ENCODE data around the gene PPIA.
"Not testable (repeated sequence)": the region's sequence is repeated elsewhere in the genome, so short reads cannot be mapped to it uniquely, and the experiment has no call there.

Gene PPIA

DNA sequence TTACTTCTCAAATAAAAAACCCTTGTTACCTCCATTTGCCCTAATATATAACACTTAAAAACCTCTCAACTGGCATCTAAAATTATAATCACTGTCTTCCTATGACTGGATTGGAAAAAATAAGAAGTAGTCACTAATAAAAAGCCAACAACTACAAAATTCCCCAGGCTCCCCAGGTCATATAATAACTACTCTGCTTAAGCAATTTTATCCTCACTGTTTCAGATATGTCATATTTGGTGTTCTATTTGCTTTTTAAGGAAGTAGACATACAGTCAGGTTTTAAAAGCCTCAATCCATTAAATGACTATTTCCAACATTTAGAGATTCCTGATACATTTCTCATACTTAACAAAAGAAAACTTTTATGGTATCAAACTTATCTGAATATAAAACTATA is 49.0 kb downstream of the PPIA start:
- DNase-seq (ENCODE audit: insufficient read length, low spot score) (no peak), FAIRE-seq (no peak)
- no peak for TF ChIP-seq POU2F2 (IDR thresholded peaks at IDR 0.05; ENCODE audit: low read depth, low read length)
- no peak for TF ChIP-seq POLR2A (IDR thresholded peaks at IDR 0.05; ENCODE audit: low read depth, low read length)
- no peak for TF ChIP-seq POLR2AphosphoS5 (IDR thresholded peaks at IDR 0.05; ENCODE audit: low read depth, low read length)
- no peak for TF ChIP-seq TAF1 (IDR thresholded peaks at IDR 0.05; ENCODE audit: low read depth, low read length)
- TF ChIP-seq SPI1 (IDR thresholded peaks at IDR 0.05; ENCODE audit: low read depth, low read length) = no peak
- no peak for TF ChIP-seq PAX5 (IDR thresholded peaks at IDR 0.05; ENCODE audit: insufficient read depth, low read length, severe bottlenecking)

- FAIRE-seq; DNase-seq (ENCODE audit: insufficient read length, low spot score): not testable (repeated sequence)
Observed at GRCh38 chr7:44846390-44846789, 49.9 kb downstream of the PPIA start.

DNA sequence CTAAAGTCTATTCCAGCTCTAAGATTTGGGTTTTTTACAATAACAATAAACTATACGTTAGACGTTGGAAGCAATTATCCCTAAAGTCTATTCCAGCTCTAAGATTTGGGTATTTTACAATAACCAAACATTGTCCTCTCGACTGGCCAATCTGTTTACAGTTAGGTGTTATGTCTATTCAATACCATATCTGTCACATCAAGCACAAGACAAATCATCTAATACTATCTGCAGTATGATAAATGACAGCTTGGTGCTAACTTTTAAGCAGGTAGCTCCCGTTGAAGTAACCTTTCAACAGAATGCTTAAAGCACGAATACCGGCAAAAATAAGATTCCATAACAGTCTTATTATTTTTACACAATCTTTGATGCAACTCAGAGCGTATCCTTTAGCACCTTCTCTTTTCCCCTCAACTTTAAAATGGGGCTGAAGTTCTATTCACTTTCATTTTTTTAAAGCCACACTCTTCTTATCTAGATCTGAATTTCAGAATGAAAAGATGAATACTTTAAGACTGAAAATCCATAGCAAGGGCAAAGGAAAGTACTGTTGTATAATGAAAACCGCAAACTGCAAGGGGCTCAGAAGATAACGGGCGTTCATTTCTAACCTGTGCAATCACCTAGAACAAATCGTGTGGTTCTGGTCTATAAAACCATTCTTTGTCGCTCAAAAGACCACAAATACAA is 50.5 kb downstream of the PPIA start:
- no peak for TF ChIP-seq POLR2A (IDR thresholded peaks at IDR 0.05; ENCODE audit: low read depth, low read length)
- no peak for TF ChIP-seq SPI1 (IDR thresholded peaks at IDR 0.05; ENCODE audit: low read depth, low read length)
- no peak for TF ChIP-seq PAX5 (IDR thresholded peaks at IDR 0.05; ENCODE audit: insufficient read depth, low read length, severe bottlenecking)
- FAIRE-seq (peak; percentile 67), DNase-seq (ENCODE audit: insufficient read length, low spot score) (peak; percentile 25)

GRCh38 chr7:44847509-44847919 is 51.0 kb downstream of the PPIA start:
- FAIRE-seq = no peak
- TF ChIP-seq SPI1 (IDR thresholded peaks at IDR 0.05; ENCODE audit: low read depth, low read length) (no peak), PAX5 (IDR thresholded peaks at IDR 0.05; ENCODE audit: insufficient read depth, low read length, severe bottlenecking) (no peak), POU2F2 (IDR thresholded peaks at IDR 0.05; ENCODE audit: low read depth, low read length) (no peak), POLR2A (IDR thresholded peaks at IDR 0.05; ENCODE audit: low read depth, low read length) (peak; percentile 52), TAF1 (IDR thresholded peaks at IDR 0.05; ENCODE audit: low read depth, low read length) (peak; percentile 21; the same call in 1 of the 2 replicates), POLR2AphosphoS5 (IDR thresholded peaks at IDR 0.05; ENCODE audit: low read depth, low read length) (peak; percentile 49; the same call in 1 of the 2 replicates)
- DNase-seq (ENCODE audit: insufficient read length, low spot score) = peak; percentile 67

DNA sequence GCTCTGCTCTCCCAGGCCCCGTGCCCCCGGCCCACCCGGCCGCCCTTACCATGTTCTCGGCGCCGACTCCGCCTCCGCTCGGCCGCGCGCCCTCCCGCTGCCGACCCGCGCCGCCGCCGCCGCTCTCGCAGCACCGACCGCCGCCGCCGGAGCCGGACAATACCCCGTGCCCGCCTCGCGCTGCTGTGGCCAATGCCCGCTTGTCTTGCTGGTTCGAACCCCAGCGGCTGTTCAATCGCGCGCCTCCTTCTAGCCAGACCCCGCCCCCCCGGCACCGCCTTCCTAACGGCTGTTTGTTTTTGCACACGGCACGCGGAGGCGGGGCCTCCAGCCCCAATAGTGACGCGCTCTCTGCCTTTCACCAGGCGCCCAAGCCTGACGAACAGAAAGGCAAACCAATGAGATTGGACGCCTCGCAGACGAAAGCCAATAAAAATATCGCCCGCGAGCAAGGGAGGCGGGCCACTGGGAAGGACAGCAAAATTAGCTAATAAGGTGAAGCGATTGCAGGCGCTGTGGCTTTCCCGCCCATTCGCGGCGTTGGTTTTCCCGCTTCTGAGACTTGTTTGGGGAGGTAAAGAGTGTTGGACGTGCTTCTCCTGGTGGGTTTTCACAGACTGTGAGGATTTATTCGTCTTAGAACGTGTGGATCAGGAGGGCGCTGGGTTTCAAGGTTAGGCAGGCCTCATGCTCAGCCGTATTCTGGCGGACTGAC is 51.6 kb downstream of the PPIA start, which contains the start of gene H2AZ2:
TSS of gene H2AZ2 (minus strand) at position 168 of the 715 bp plus-strand sequence. CDS start at position 52, 116 bp downstream.
- peak; percentile 83 for DNase-seq (ENCODE audit: insufficient read length, low spot score)
- TF ChIP-seq SPI1 (IDR thresholded peaks at IDR 0.05; ENCODE audit: low read depth, low read length) = no peak
- TF ChIP-seq POU2F2 (IDR thresholded peaks at IDR 0.05; ENCODE audit: low read depth, low read length) = peak; percentile 22; the same call in 1 of the 2 replicates
- TF ChIP-seq PAX5 (IDR thresholded peaks at IDR 0.05; ENCODE audit: insufficient read depth, low read length, severe bottlenecking) = no peak
- peak; percentile 82 for TF ChIP-seq POLR2AphosphoS5 (IDR thresholded peaks at IDR 0.05; ENCODE audit: low read depth, low read length)
- TF ChIP-seq TAF1 (IDR thresholded peaks at IDR 0.05; ENCODE audit: low read depth, low read length) = peak; percentile 45; the same call in 1 of the 2 replicates
- peak; percentile 79; the same call in 1 of the 2 replicates for TF ChIP-seq POLR2A (IDR thresholded peaks at IDR 0.05; ENCODE audit: low read depth, low read length)
- peak; percentile 97 for FAIRE-seq

- no peak for FAIRE-seq
- TF ChIP-seq PAX5 (IDR thresholded peaks at IDR 0.05; ENCODE audit: insufficient read depth, low read length, severe bottlenecking) (no peak), POU2F2 (IDR thresholded peaks at IDR 0.05; ENCODE audit: low read depth, low read length) (no peak), TAF1 (IDR thresholded peaks at IDR 0.05; ENCODE audit: low read depth, low read length) (no peak), POLR2A (IDR thresholded peaks at IDR 0.05; ENCODE audit: low read depth, low read length) (no peak), SPI1 (IDR thresholded peaks at IDR 0.05; ENCODE audit: low read depth, low read length) (no peak), POLR2AphosphoS5 (IDR thresholded peaks at IDR 0.05; ENCODE audit: low read depth, low read length) (no peak)
Observed at GRCh38 chr7:44849259-44849884, 52.9 kb downstream of the PPIA start.

DNA sequence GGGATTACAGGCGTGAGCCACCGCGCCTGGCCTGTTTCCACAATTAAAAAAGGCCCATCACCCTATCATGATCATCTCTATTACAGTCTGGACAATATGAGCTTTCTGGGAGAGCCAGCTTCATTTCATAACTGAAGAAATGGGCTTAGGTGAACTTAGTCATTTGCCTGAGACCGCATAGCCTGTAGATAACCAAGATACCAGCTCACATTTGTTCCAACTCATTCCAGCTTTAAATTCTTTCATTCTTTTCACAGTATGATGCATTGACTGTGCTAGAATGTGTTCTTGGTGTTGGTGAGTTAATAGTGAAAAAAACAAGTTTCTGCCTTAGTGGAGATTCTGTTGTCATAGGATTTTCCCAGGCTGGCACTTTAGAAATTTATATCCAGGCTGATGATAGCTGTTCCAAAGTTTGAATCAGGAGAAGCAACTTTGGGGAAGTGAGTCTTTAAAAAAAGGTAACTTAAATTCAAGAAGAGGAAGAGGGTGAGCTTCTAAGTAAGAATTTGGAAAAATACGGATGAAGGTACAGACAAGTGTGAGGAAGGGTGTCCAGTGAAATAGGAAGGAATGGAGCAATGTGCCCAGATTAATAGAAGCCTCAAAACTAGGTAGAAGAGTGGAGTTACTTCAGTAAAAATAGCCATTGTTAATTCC is 53.5 kb downstream of the PPIA start:
- TF ChIP-seq TAF1 (IDR thresholded peaks at IDR 0.05; ENCODE audit: low read depth, low read length) = no peak
- no peak for TF ChIP-seq POLR2AphosphoS5 (IDR thresholded peaks at IDR 0.05; ENCODE audit: low read depth, low read length)
- no peak for TF ChIP-seq POLR2A (IDR thresholded peaks at IDR 0.05; ENCODE audit: low read depth, low read length)
- TF ChIP-seq SPI1 (IDR thresholded peaks at IDR 0.05; ENCODE audit: low read depth, low read length) = no peak
- no peak for TF ChIP-seq PAX5 (IDR thresholded peaks at IDR 0.05; ENCODE audit: insufficient read depth, low read length, severe bottlenecking)
- no peak for TF ChIP-seq POU2F2 (IDR thresholded peaks at IDR 0.05; ENCODE audit: low read depth, low read length)
- FAIRE-seq = no peak

More at GRCh38 chr7:44849259-44849884, 52.9 kb downstream of the PPIA start:
- DNase-seq (ENCODE audit: insufficient read length, low spot score) = no peak

DNA sequence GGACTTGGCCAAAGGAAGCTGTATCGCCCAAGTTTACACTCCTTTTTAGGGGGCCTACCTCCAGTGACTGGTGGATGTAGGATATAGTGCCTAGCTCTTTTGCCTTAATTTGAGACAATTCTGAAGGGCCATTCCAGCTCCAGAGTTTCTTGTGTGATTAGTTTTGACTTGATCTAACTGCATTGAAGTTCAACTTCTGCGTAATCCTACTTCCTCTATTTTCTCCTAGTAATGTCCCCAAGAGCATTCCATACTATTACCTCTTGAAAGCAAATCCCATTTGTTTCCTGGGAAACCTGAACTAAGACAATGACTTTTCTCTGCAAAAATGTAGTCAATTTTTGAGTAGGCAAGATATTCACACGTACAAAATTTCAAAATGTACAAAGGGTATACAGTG is 56.1 kb downstream of the PPIA start:
- no peak for TF ChIP-seq POU2F2 (IDR thresholded peaks at IDR 0.05; ENCODE audit: low read depth, low read length)
- TF ChIP-seq POLR2A (IDR thresholded peaks at IDR 0.05; ENCODE audit: low read depth, low read length) = no peak
- TF ChIP-seq TAF1 (IDR thresholded peaks at IDR 0.05; ENCODE audit: low read depth, low read length) = no peak
- TF ChIP-seq SPI1 (IDR thresholded peaks at IDR 0.05; ENCODE audit: low read depth, low read length) = no peak
- no peak for TF ChIP-seq PAX5 (IDR thresholded peaks at IDR 0.05; ENCODE audit: insufficient read depth, low read length, severe bottlenecking)
- TF ChIP-seq POLR2AphosphoS5 (IDR thresholded peaks at IDR 0.05; ENCODE audit: low read depth, low read length) = no peak
- no peak for FAIRE-seq
- DNase-seq (ENCODE audit: insufficient read length, low spot score) = no peak

More for the DNA sequence above, 53.5 kb downstream of the PPIA start:
- DNase-seq (ENCODE audit: insufficient read length, low spot score) = no peak
